Measurements from ENCODE around the gene CACNA2D3. TPM values are rescaled to one million over a fixed set of nuclear protein-coding genes. Genes with fewer than 3 reads are reported as not detected.

CACNA2D3 gene
- polyA plus RNA-seq, 1 donor (not counting 4 experiments of a cell fraction or from before 2014, with no cell fraction given): 0.08 TPM

DNA sequence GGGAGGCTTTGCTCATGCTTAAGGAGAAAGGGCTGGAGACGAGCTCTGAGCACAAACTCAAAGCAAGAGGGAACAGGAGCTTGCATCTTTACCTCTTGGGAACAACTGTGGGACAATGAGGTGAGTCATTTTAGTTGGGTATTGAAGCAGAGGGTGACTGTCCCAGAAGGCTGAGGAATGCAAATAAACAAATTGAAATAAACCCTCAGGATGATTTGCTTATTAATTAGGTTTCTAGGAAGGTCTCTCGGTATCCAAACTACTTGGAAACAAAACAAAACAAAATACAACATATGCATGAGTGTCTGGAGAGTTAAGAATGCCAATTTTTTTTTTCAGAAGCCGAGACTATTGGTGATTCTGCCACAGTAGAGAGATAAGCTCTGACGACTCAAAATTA is 38.4 kb upstream of the CACNA2D3 start:
- no peak overlapping the region for H2AFZ ChIP-seq (ENCODE audit: control insufficient read depth, low read length)
- no peaks in the 10 kb centered on the region for H4K20me1 ChIP-seq (ENCODE audit: control insufficient read depth, extremely low read depth, insufficient read depth, low read length)
- TF ChIP-seq EZH2 (IDR thresholded peaks at IDR 0.05; ENCODE audit: low read length): no peak
- TF ChIP-seq, protein P1, sequence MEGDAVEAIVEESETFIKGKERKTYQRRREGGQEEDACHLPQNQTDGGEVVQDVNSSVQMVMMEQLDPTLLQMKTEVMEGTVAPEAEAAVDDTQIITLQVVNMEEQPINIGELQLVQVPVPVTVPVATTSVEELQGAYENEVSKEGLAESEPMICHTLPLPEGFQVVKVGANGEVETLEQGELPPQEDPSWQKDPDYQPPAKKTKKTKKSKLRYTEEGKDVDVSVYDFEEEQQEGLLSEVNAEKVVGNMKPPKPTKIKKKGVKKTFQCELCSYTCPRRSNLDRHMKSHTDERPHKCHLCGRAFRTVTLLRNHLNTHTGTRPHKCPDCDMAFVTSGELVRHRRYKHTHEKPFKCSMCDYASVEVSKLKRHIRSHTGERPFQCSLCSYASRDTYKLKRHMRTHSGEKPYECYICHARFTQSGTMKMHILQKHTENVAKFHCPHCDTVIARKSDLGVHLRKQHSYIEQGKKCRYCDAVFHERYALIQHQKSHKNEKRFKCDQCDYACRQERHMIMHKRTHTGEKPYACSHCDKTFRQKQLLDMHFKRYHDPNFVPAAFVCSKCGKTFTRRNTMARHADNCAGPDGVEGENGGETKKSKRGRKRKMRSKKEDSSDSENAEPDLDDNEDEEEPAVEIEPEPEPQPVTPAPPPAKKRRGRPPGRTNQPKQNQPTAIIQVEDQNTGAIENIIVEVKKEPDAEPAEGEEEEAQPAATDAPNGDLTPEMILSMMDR (optimal IDR thresholded peaks at IDR 0.05 in 1 of 3, IDR thresholded peaks at IDR 0.05 in 1 of 3, conservative IDR thresholded peaks at IDR 0.05 in 1 of 3; ENCODE audit: extremely low read depth in 1 of 3, insufficient read depth in 2 of 3, low read length in 3 of 3): no peak
- H3K27ac ChIP-seq (ENCODE audit: control insufficient read depth, insufficient read depth, low read length): no peak overlapping the region
- H3K79me2 ChIP-seq (ENCODE audit: control insufficient read depth, insufficient read depth, low read length): no peaks in the 10 kb centered on the region
- no peaks in the 10 kb centered on the region for H3K4me1 ChIP-seq (ENCODE audit: control insufficient read depth, extremely low read depth, insufficient read depth, low read length)
- H3K9me3 ChIP-seq (ENCODE audit: control insufficient read depth, low read depth, low read length): no peaks in the 10 kb centered on the region
- no peak overlapping the region for H3K9ac ChIP-seq (ENCODE audit: control insufficient read depth, extremely low read depth, insufficient read depth, low read length)
- H3K9me1 ChIP-seq (ENCODE audit: control insufficient read depth, extremely low read depth, insufficient read depth, low read length): no peaks in the 10 kb centered on the region
- H3K4me2 ChIP-seq (ENCODE audit: control insufficient read depth, extremely low read depth, insufficient read depth, low read depth, low read length): no peak overlapping the region
- no peak for FAIRE-seq
- peaks cover 23% of the 10 kb centered on the region for H3K27me3 ChIP-seq (ENCODE audit: control insufficient read depth, extremely low read depth, insufficient read depth, low read length)
- no peaks in the 10 kb centered on the region for H3K36me3 ChIP-seq (ENCODE audit: control insufficient read depth in 2 of 2, extremely low read depth in 1 of 2, insufficient read depth in 2 of 2, low read length in 2 of 2)
- dilution Hi-C loops (cut with MboI; ENCODE audit: extremely low pct_ligation_motif_present, low sequenced_read_pairs): no loop called here
- no peak for DNase-seq (ENCODE audit: low read depth, low spot score)
- H3K4me3 ChIP-seq (ENCODE audit: control insufficient read depth in 2 of 3, extremely low read depth in 1 of 3, insufficient read depth in 2 of 3, low read depth in 1 of 3, low read length in 3 of 3): no peak overlapping the region

DNA sequence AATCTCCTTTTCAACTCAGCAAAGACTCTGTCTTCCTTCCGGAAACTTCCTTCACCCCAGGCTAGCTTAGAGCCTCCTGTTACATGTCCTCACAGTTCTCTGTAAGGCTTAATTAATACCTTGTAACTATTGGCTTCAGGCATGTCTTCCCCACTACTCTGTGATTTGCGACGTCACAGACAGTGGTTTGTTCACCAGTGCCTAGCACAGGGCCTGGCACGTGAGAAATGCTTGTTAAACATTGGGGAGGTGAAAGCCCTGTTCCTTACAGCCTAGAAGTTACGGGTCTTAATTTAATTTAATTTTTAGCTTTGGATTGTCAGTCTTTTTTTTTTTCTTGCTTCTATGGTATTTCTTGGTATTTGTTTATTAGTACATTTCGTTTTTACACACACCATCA is 36.4 kb upstream of the CACNA2D3 start:
- Histone ChIP-seq H3K79me2 (ENCODE audit: control insufficient read depth, insufficient read depth, low read length) (no peaks in the 10 kb centered on the region), H3K4me3 (ENCODE audit: control insufficient read depth in 2 of 3, extremely low read depth in 1 of 3, insufficient read depth in 2 of 3, low read depth in 1 of 3, low read length in 3 of 3) (no peak overlapping the region), H2AFZ (ENCODE audit: control insufficient read depth, low read length) (no peak overlapping the region), H3K9ac (ENCODE audit: control insufficient read depth, extremely low read depth, insufficient read depth, low read length) (no peak overlapping the region), H3K9me3 (ENCODE audit: control insufficient read depth, low read depth, low read length) (no peaks in the 10 kb centered on the region), H3K4me2 (ENCODE audit: control insufficient read depth, extremely low read depth, insufficient read depth, low read depth, low read length) (no peak overlapping the region), H3K27ac (ENCODE audit: control insufficient read depth, insufficient read depth, low read length) (no peak overlapping the region), H3K36me3 (ENCODE audit: control insufficient read depth in 2 of 2, extremely low read depth in 1 of 2, insufficient read depth in 2 of 2, low read length in 2 of 2) (no peaks in the 10 kb centered on the region), H4K20me1 (ENCODE audit: control insufficient read depth, extremely low read depth, insufficient read depth, low read length) (no peaks in the 10 kb centered on the region), H3K27me3 (ENCODE audit: control insufficient read depth, extremely low read depth, insufficient read depth, low read length) (peaks cover 19% of the 10 kb centered on the region), H3K4me1 (ENCODE audit: control insufficient read depth, extremely low read depth, insufficient read depth, low read length) (no peaks in the 10 kb centered on the region), H3K9me1 (ENCODE audit: control insufficient read depth, extremely low read depth, insufficient read depth, low read length) (no peaks in the 10 kb centered on the region)
- dilution Hi-C loops (cut with MboI; ENCODE audit: extremely low pct_ligation_motif_present, low sequenced_read_pairs): no loop called here
- no peak for TF ChIP-seq EZH2 (IDR thresholded peaks at IDR 0.05; ENCODE audit: low read length)
- TF ChIP-seq, protein P1 (optimal IDR thresholded peaks at IDR 0.05 in 1 of 3, IDR thresholded peaks at IDR 0.05 in 1 of 3, conservative IDR thresholded peaks at IDR 0.05 in 1 of 3; ENCODE audit: extremely low read depth in 1 of 3, insufficient read depth in 2 of 3, low read length in 3 of 3): no peak
- no peak for DNase-seq (ENCODE audit: low read depth, low spot score)
- FAIRE-seq: no peak
